GM23338 (cell line): ENCODE measurements around the gene SNX8. TPM values are rescaled to one million over a fixed set of nuclear protein-coding genes. Genes with fewer than 3 reads are reported as not detected.

Source experiments
- ATAC-seq: fragments of 200-7000 bp; cut with Tn5 transposase; 3 replicates; pipeline ENCODE4 v1.9.1; 2020
- DNase-seq: peaks from one replicate; pipeline ENCODE4 v3.0.0-alpha.2; 2015; ENCODE audit warnings: low spot score
- H2AFZ ChIP-seq: fragments of 200-600 bp; sonication (generic); 2 replicates; pipeline ENCODE4 v1.8.0; 2016; ENCODE audit warnings: antibody characterized with exemption, mild to moderate bottlenecking, moderate library complexity
- H3F3A ChIP-seq: fragments of 200-600 bp; sonication (generic); replicated peaks from 2 replicates; pipeline ENCODE4 v1.8.0; 2017; ENCODE audit warnings: antibody characterized with exemption, mixed run types, low read depth
- H3K27ac ChIP-seq: fragments of 200-600 bp; sonication (generic); 2 replicates; pipeline ENCODE4 v1.6.1; 2016; ENCODE audit warnings: low read depth
- H3K27me3 ChIP-seq: fragments of 200-600 bp; sonication (generic); 2 replicates; pipeline ENCODE4 v1.8.0; 2016; ENCODE audit warnings: mild to moderate bottlenecking, mixed run types, moderate library complexity; ENCODE audit not compliant: insufficient read depth
- H3K36me3 ChIP-seq: fragments of 200-600 bp; sonication (generic); 2 replicates; pipeline ENCODE4 v1.8.0; 2016; ENCODE audit warnings: mild to moderate bottlenecking; ENCODE audit not compliant: insufficient read depth
- H3K4me1 ChIP-seq: fragments of 200-600 bp; sonication (generic); 2 replicates; pipeline ENCODE4 v1.8.0; 2016; ENCODE audit warnings: mild to moderate bottlenecking, moderate library complexity; ENCODE audit not compliant: insufficient read depth
- H3K4me2 ChIP-seq: fragments of 200-600 bp; sonication (generic); 2 replicates; pipeline ENCODE4 v1.7.1; 2017; ENCODE audit warnings: mixed run types
- H3K4me3 ChIP-seq: fragments of 200-600 bp; sonication (generic); 2 replicates; pipeline ENCODE4 v1.6.1; 2016; ENCODE audit warnings: mixed run types
- H3K79me2 ChIP-seq: fragments of 200-600 bp; sonication (generic); replicated peaks from 2 replicates; pipeline ENCODE4 v1.8.0; 2017; ENCODE audit warnings: mild to moderate bottlenecking; ENCODE audit not compliant: insufficient read depth
- H3K9me2 ChIP-seq: fragments of 200-600 bp; sonication (generic); 2 replicates; pipeline ENCODE4 v1.8.0; 2017; ENCODE audit not compliant: insufficient read depth
- H4K20me1 ChIP-seq: fragments of 200-600 bp; sonication (generic); replicated peaks from 2 replicates; pipeline ENCODE4 v1.8.0; 2017; ENCODE audit warnings: mild to moderate bottlenecking; ENCODE audit not compliant: insufficient read depth
- H3K27ac Mint-ChIP-seq: 2 replicates; pipeline ENCODE4 v1.8.0; 2020; ENCODE audit warnings: inconsistent platforms, mild to moderate bottlenecking, moderate library complexity, mixed read lengths
- H3K27me3 Mint-ChIP-seq: 3 replicates; pipeline ENCODE4 v1.8.0; 2022; ENCODE audit warnings: low read depth, mild to moderate bottlenecking, moderate library complexity, mixed read lengths, inconsistent platforms; ENCODE audit not compliant: insufficient read depth, poor library complexity
- H3K36me3 Mint-ChIP-seq: 3 replicates; pipeline ENCODE4 v1.8.0; 2021; ENCODE audit warnings: low read depth, mild to moderate bottlenecking, inconsistent platforms, moderate library complexity, mixed read lengths
- H3K4me1 Mint-ChIP-seq: 3 replicates; pipeline ENCODE4 v1.8.0; 2020; ENCODE audit warnings: mild to moderate bottlenecking, inconsistent platforms, mixed read lengths
- H3K4me3 Mint-ChIP-seq: 3 replicates; pipeline ENCODE4 v1.8.0; 2021; ENCODE audit warnings: moderate library complexity, mild to moderate bottlenecking, inconsistent platforms, mixed read lengths
- H3K9me3 Mint-ChIP-seq: 3 replicates; pipeline ENCODE4 v1.8.0; 2020; ENCODE audit warnings: moderate library complexity, mild to moderate bottlenecking, inconsistent platforms, mixed read lengths
- CREB1 ChIP-seq: fragments of 250-450 bp; sonication (Bioruptor Pico); IDR thresholded peaks from 2 replicates; pipeline ENCODE4 v1.5.0; 2020; ENCODE audit warnings: low read depth, mild to moderate bottlenecking, moderate library complexity
- CTCF ChIP-seq, 2 experiments: fragments of 200-600 bp in 1 of 2; sonication (generic) in 1 of 2; conservative IDR thresholded peaks; 2 replicates each; pipeline versions ENCODE4 v1.5.1 to v1.6.1; 2016 to 2017; ENCODE audit warnings: antibody characterized with exemption in 2 of 2, low read depth in 2 of 2, mild to moderate bottlenecking in 2 of 2, moderate library complexity in 1 of 2
- JUNB ChIP-seq: IDR thresholded peaks from one replicate; pipeline ENCODE4 v1.6.1; 2016; ENCODE audit warnings: antibody characterized with exemption; ENCODE audit not compliant: unreplicated experiment
- POLR2AphosphoS5 ChIP-seq: IDR thresholded peaks from 2 replicates; pipeline ENCODE4 v1.6.1; 2016; ENCODE audit warnings: antibody characterized with exemption, low read depth
- STAT1 ChIP-seq: IDR thresholded peaks from one replicate; pipeline ENCODE4 v1.6.1; 2016; ENCODE audit warnings: antibody characterized with exemption; ENCODE audit not compliant: unreplicated experiment
- ZNF114 ChIP-seq: fragments of 250-450 bp; sonication (Bioruptor Pico); IDR thresholded peaks from 2 replicates; pipeline ENCODE4 v1.5.0; 2020; ENCODE audit warnings: mild to moderate bottlenecking, moderate library complexity
- ZNF331 ChIP-seq: fragments of 250-450 bp; sonication (Bioruptor Pico); IDR thresholded peaks from 2 replicates; pipeline ENCODE4 v1.5.0; 2020; ENCODE audit warnings: low read depth, mild to moderate bottlenecking, moderate library complexity
- polyA plus RNA-seq: library from polyadenylated mRNA; unstranded; fragments of >200 nt; fragmentation: Nextera tagmentation; extraction: Ambion mirVana; gene quantifications from 2 replicates; pipeline ENCODE4 v1.2.1, GENCODE V29; 2016
- total RNA-seq: library from RNA; depleted of rRNA; stranded (reverse); fragments of >200 nt; shearing (Covaris generic); gene quantifications from 2 replicates; pipeline ENCODE4 v1.2.3, GENCODE V29; 2014
- TF ChIP-seq, protein P1 (sequence below): IDR thresholded peaks from one replicate; pipeline ENCODE4 v1.6.1; 2018; ENCODE audit warnings: antibody characterized with exemption; ENCODE audit not compliant: unreplicated experiment
- TF ChIP-seq, protein P2 (sequence below): IDR thresholded peaks from 2 replicates; pipeline ENCODE4 v1.6.1; 2016; ENCODE audit warnings: antibody characterized with exemption

SNX8 gene
- total and polyA plus RNA-seq, 2 experiments from 2014 or later = 44.3 to 50.9 TPM

GRCh38 chr7:2258661-2259365 lies 55.4 kb downstream of the SNX8 start:
- Mint-ChIP-seq H3K36me3 (peaks cover 15% of the 10 kb centered on the region), H3K9me3 (no peaks in the 10 kb centered on the region), H3K27me3 (peaks cover 12% of the 10 kb centered on the region), H3K27ac (0 out of 2 replicates have a peak overlapping the region, but pooled peaks have one; percentile 65), H3K4me1 (no peaks in the 10 kb centered on the region), H3K4me3 (no peak overlapping the region)
- H3K79me2 ChIP-seq = no peaks in the 10 kb centered on the region
- no peaks in the 10 kb centered on the region for H3K36me3 ChIP-seq
- no peak overlapping the region for H3K4me3 ChIP-seq
- H4K20me1 ChIP-seq = no peaks in the 10 kb centered on the region
- no peak overlapping the region for H2AFZ ChIP-seq
- H3K4me1 ChIP-seq = no peaks in the 10 kb centered on the region
- H3K9me2 ChIP-seq = no peaks in the 10 kb centered on the region
- no peak overlapping the region for H3K4me2 ChIP-seq
- DNase-seq (no peak), ATAC-seq (no peak)
- H3F3A ChIP-seq = no peaks in the 10 kb centered on the region
- TF ChIP-seq, protein P1, sequence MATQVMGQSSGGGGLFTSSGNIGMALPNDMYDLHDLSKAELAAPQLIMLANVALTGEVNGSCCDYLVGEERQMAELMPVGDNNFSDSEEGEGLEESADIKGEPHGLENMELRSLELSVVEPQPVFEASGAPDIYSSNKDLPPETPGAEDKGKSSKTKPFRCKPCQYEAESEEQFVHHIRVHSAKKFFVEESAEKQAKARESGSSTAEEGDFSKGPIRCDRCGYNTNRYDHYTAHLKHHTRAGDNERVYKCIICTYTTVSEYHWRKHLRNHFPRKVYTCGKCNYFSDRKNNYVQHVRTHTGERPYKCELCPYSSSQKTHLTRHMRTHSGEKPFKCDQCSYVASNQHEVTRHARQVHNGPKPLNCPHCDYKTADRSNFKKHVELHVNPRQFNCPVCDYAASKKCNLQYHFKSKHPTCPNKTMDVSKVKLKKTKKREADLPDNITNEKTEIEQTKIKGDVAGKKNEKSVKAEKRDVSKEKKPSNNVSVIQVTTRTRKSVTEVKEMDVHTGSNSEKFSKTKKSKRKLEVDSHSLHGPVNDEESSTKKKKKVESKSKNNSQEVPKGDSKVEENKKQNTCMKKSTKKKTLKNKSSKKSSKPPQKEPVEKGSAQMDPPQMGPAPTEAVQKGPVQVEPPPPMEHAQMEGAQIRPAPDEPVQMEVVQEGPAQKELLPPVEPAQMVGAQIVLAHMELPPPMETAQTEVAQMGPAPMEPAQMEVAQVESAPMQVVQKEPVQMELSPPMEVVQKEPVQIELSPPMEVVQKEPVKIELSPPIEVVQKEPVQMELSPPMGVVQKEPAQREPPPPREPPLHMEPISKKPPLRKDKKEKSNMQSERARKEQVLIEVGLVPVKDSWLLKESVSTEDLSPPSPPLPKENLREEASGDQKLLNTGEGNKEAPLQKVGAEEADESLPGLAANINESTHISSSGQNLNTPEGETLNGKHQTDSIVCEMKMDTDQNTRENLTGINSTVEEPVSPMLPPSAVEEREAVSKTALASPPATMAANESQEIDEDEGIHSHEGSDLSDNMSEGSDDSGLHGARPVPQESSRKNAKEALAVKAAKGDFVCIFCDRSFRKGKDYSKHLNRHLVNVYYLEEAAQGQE = no peak
- TF ChIP-seq ZNF114 (CRISPR knock-in tag) (no peak), STAT1 (no peak), ZNF331 (no peak), CTCF (conservative IDR thresholded peaks at IDR 0.05; ENCODE audit: low read depth in 2 of 2) (no peak), CREB1 (CRISPR knock-in tag) (no peak), POLR2AphosphoS5 (no peak), JUNB (no peak)
- TF ChIP-seq, protein P2, sequence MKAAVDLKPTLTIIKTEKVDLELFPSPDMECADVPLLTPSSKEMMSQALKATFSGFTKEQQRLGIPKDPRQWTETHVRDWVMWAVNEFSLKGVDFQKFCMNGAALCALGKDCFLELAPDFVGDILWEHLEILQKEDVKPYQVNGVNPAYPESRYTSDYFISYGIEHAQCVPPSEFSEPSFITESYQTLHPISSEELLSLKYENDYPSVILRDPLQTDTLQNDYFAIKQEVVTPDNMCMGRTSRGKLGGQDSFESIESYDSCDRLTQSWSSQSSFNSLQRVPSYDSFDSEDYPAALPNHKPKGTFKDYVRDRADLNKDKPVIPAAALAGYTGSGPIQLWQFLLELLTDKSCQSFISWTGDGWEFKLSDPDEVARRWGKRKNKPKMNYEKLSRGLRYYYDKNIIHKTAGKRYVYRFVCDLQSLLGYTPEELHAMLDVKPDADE = no peak
- H3K27me3 ChIP-seq = no peaks in the 10 kb centered on the region
- H3K27ac ChIP-seq = no peak overlapping the region
